Esophagus muscularis mucosa (tissue), 4 donors: Measurements from ENCODE around the gene DCDC2C.

ENCODE experiments used
- EP300 ChIP-seq: sonication (generic); formaldehyde crosslinking; IDR thresholded peaks from one replicate; pipeline ENCODE4 v1.6.1; 2017; ENCODE audit warnings: antibody characterized with exemption
- POLR2A ChIP-seq: fragments of 450-650 bp; IDR thresholded peaks from one replicate; pipeline ENCODE4 v1.6.1; 2017; ENCODE audit warnings: antibody characterized with exemption, moderate library complexity, mild to moderate bottlenecking, low read depth
- POLR2AphosphoS5 ChIP-seq, 2 donors: sonication (generic); formaldehyde crosslinking; IDR thresholded peaks; one replicate each; pipeline ENCODE4 v1.6.1; 2017; ENCODE audit warnings: antibody characterized with exemption in 2 of 2
- TF ChIP-seq, protein P1 (sequence below), 3 experiments: fragments of 200-600 bp in 2 of 3; fragments of 450-650 bp in 1 of 3; sonication (generic) in 2 of 3; IDR thresholded peaks; one replicate each; pipeline ENCODE4 v1.5.1; 2017 to 2019; ENCODE audit warnings: antibody characterized with exemption in 3 of 3, mild to moderate bottlenecking in 2 of 3, moderate library complexity in 1 of 3

DNA sequence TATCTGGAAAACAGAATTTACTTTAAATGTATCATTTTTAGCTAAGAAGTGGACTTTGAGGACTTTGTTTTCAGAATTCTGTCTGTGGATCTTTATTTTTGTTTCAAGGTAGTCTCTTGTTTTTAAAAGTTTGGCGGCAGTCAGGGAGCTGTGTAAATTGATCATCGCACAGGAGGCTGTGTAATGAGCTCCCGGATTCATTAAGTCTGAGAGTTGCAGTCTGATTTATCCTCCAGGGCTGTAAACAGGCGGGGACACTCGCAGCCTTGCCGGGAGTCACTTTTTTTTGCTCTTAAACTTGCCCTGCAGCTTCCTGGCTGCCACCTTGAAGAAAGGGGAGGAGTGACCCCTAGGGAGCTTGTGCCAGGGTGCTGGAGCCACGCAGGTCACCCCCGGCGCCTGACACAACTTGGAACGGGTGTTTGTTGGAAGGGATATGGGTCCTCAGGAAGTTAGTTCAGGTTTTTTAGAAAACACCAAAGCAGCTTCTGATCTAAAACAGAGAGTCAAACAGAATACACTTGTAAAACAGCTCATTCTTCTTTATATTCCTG is 76.2 kb downstream of the DCDC2C start:
- TF ChIP-seq EP300 (no peak), POLR2A (no peak), POLR2AphosphoS5 (IDR thresholded peaks at IDR 0.05) (no peak)
- TF ChIP-seq, protein P1, sequence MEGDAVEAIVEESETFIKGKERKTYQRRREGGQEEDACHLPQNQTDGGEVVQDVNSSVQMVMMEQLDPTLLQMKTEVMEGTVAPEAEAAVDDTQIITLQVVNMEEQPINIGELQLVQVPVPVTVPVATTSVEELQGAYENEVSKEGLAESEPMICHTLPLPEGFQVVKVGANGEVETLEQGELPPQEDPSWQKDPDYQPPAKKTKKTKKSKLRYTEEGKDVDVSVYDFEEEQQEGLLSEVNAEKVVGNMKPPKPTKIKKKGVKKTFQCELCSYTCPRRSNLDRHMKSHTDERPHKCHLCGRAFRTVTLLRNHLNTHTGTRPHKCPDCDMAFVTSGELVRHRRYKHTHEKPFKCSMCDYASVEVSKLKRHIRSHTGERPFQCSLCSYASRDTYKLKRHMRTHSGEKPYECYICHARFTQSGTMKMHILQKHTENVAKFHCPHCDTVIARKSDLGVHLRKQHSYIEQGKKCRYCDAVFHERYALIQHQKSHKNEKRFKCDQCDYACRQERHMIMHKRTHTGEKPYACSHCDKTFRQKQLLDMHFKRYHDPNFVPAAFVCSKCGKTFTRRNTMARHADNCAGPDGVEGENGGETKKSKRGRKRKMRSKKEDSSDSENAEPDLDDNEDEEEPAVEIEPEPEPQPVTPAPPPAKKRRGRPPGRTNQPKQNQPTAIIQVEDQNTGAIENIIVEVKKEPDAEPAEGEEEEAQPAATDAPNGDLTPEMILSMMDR (IDR thresholded peaks at IDR 0.05): no peak
